GM18517 (cell line): ENCODE measurements around the gene PTGS2.
"Not testable (repeated sequence)": the region's sequence is repeated elsewhere in the genome, so short reads cannot be mapped to it uniquely, and the experiment has no call there.

Experiments used
- ATAC-seq: cut with Tn5 transposase; IDR thresholded peaks from one replicate; pipeline ENCODE4 v1.9.1; 2021; ENCODE audit warnings: mild to moderate bottlenecking, moderate library complexity; ENCODE audit not compliant: unreplicated experiment

Gene PTGS2

GRCh38 chr1:186670297-186671135 is 9.7 kb downstream of the PTGS2 start:
- no peak for ATAC-seq

GRCh38 chr1:186669784-186670183 is 10.4 kb downstream of the PTGS2 start:
- ATAC-seq: not testable (repeated sequence)

GRCh38 chr1:186664217-186664616 is 16.0 kb downstream of the PTGS2 start:
- ATAC-seq: not testable (repeated sequence)

- no peak for ATAC-seq
Observed at GRCh38 chr1:186662752-186663151, 17.5 kb downstream of the PTGS2 start.

- ATAC-seq: no peak
Observed at GRCh38 chr1:186659890-186660341, 20.3 kb downstream of the PTGS2 start.

- ATAC-seq: no peak
Observed at GRCh38 chr1:186658999-186659398, 21.2 kb downstream of the PTGS2 start.

GRCh38 chr1:186657481-186657880 is 22.7 kb downstream of the PTGS2 start:
- ATAC-seq: no peak

GRCh38 chr1:186655876-186656275 is 24.3 kb downstream of the PTGS2 start:
- ATAC-seq: no peak

GRCh38 chr1:186654741-186655140 is 25.5 kb downstream of the PTGS2 start:
- ATAC-seq: no peak

- ATAC-seq: no peak
Observed at GRCh38 chr1:186653312-186653711, 26.9 kb downstream of the PTGS2 start.

GRCh38 chr1:186648613-186649012 is 31.6 kb downstream of the PTGS2 start:
- ATAC-seq: no peak

GRCh38 chr1:186647985-186648384 is 32.2 kb downstream of the PTGS2 start:
- ATAC-seq: not testable (repeated sequence)

- ATAC-seq: no peak
Observed at GRCh38 chr1:186643614-186644013, 36.6 kb downstream of the PTGS2 start.

- not testable (repeated sequence) for ATAC-seq
Observed at GRCh38 chr1:186637567-186637966, 42.7 kb downstream of the PTGS2 start.

GRCh38 chr1:186636786-186637185 is 43.4 kb downstream of the PTGS2 start:
- ATAC-seq: no peak

GRCh38 chr1:186634511-186634910 is 45.7 kb downstream of the PTGS2 start:
- no peak for ATAC-seq

- ATAC-seq: no peak
Observed at GRCh38 chr1:186633116-186633515, 47.1 kb downstream of the PTGS2 start.

GRCh38 chr1:186629341-186629740 is 50.9 kb downstream of the PTGS2 start:
- ATAC-seq: no peak

- no peak for ATAC-seq
Observed at GRCh38 chr1:186628910-186629309, 51.3 kb downstream of the PTGS2 start.

- ATAC-seq: no peak
Observed at GRCh38 chr1:186627019-186627418, 53.2 kb downstream of the PTGS2 start.

GRCh38 chr1:186626356-186626932 is 53.8 kb downstream of the PTGS2 start:
- no peak for ATAC-seq

- ATAC-seq: no peak
Observed at GRCh38 chr1:186623551-186623950, 56.7 kb downstream of the PTGS2 start.
